ENCODE data around the gene MEP1A. TPM values are rescaled to one million over a fixed set of nuclear protein-coding genes. Genes with fewer than 3 reads are reported as not detected.

MEP1A gene
- total RNA-seq, 2 donors from 2014 or later: 38.0 to 207 TPM

GRCh38 chr6:46781478-46782378 is 11.5 kb upstream of the MEP1A start:
- H3K27me3 ChIP-seq: no peaks in the 10 kb centered on the region
- no peak overlapping the region for H3K4me3 ChIP-seq
- no peaks in the 10 kb centered on the region for H3K9me3 ChIP-seq
- no peak overlapping the region for H3K27ac ChIP-seq
- no peaks in the 10 kb centered on the region for H3K36me3 ChIP-seq
- intact Hi-C loops (cut with DNase I): loop anchor here (5.0 kb wide), 1 partner anchor 364 kb away; no protein-coding TSS in a partner anchor
- no peak overlapping the region for H3K9ac ChIP-seq (ENCODE audit: low read depth in 2 of 2, low read length in 2 of 2)
- peak; percentile 75 for DNase-seq
- TF ChIP-seq, protein P1, sequence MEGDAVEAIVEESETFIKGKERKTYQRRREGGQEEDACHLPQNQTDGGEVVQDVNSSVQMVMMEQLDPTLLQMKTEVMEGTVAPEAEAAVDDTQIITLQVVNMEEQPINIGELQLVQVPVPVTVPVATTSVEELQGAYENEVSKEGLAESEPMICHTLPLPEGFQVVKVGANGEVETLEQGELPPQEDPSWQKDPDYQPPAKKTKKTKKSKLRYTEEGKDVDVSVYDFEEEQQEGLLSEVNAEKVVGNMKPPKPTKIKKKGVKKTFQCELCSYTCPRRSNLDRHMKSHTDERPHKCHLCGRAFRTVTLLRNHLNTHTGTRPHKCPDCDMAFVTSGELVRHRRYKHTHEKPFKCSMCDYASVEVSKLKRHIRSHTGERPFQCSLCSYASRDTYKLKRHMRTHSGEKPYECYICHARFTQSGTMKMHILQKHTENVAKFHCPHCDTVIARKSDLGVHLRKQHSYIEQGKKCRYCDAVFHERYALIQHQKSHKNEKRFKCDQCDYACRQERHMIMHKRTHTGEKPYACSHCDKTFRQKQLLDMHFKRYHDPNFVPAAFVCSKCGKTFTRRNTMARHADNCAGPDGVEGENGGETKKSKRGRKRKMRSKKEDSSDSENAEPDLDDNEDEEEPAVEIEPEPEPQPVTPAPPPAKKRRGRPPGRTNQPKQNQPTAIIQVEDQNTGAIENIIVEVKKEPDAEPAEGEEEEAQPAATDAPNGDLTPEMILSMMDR (IDR thresholded peaks at IDR 0.05): peak; percentile 54
- H3K4me1 ChIP-seq: no peaks in the 10 kb centered on the region

DNA sequence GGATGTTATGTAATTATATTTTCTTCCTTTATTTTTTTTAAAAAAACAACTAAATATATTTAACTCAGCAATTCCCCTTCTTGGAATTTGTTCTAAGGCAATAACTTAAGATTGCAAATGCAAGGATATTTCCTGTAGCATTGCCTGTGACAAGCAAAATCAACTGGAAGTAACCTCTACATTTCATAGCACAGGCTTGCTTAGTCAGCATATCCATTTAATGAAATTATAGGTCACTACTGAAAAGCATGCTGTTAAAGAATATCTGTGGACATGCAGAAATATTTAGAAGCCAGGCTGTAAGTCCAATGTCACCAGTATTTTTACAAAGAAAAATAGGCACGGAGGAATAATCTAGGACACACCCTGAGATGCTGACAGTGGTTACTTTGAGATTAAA is 8.7 kb upstream of the MEP1A start:
- TF ChIP-seq, protein P1 (IDR thresholded peaks at IDR 0.05): no peak
- Histone ChIP-seq H3K27me3 (no peaks in the 10 kb centered on the region), H3K9ac (ENCODE audit: low read depth in 2 of 2, low read length in 2 of 2) (no peak overlapping the region), H3K4me1 (no peaks in the 10 kb centered on the region), H3K27ac (no peak overlapping the region), H3K36me3 (no peaks in the 10 kb centered on the region), H3K9me3 (no peaks in the 10 kb centered on the region), H3K4me3 (no peak overlapping the region)
- intact Hi-C loops (cut with DNase I): loop anchor here (5.0 kb wide), 1 partner anchor 367 kb away; no protein-coding TSS in a partner anchor
- no peak for DNase-seq

- H3K9me3 ChIP-seq: no peaks in the 10 kb centered on the region
- no peaks in the 10 kb centered on the region for H3K36me3 ChIP-seq
- H3K4me3 ChIP-seq: no peak overlapping the region
- no peak overlapping the region for H3K27ac ChIP-seq
- H3K27me3 ChIP-seq: no peaks in the 10 kb centered on the region
- TF ChIP-seq, protein P1 (IDR thresholded peaks at IDR 0.05): no peak
- H3K9ac ChIP-seq (ENCODE audit: low read depth in 2 of 2, low read length in 2 of 2): no peak overlapping the region
- H3K4me1 ChIP-seq: no peaks in the 10 kb centered on the region
- DNase-seq: no peak
- intact Hi-C loops (cut with DNase I): no loop called here
Measured at GRCh38 chr6:46787871-46788540, 5.2 kb upstream of the MEP1A start.

DNA sequence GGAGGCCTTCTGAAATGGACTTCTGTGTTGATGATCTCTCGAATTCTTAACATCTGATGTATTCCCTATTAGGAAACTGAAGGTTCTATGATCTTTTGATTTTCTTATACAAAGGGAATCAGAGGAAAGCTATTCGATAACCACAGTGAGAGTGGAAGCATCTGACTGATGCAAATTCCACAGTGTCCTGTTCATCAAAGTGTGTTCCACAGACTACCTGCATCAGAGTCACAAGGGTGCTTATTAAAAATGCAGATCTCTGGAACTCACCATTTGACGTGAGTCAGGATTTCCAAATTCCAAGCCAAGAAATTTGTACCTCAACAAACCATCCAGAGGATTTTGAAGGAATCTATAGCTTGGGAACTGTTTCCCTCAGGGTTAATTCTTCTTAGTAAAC is 4.4 kb upstream of the MEP1A start:
- Histone ChIP-seq H3K27me3 (no peaks in the 10 kb centered on the region), H3K4me3 (no peak overlapping the region), H3K4me1 (no peaks in the 10 kb centered on the region), H3K9ac (ENCODE audit: low read depth in 2 of 2, low read length in 2 of 2) (no peak overlapping the region), H3K36me3 (no peaks in the 10 kb centered on the region), H3K27ac (peak overlapping the region; percentile 73), H3K9me3 (no peaks in the 10 kb centered on the region)
- intact Hi-C loops (cut with DNase I): no loop called here
- TF ChIP-seq, protein P1 (IDR thresholded peaks at IDR 0.05): no peak
- DNase-seq: no peak

- H3K9ac ChIP-seq (ENCODE audit: low read depth in 2 of 2, low read length in 2 of 2): no peak overlapping the region
- no peaks in the 10 kb centered on the region for H3K36me3 ChIP-seq
- intact Hi-C loops (cut with DNase I): no loop called here
- H3K27ac ChIP-seq: peak overlapping the region; percentile 73
- TF ChIP-seq, protein P1 (IDR thresholded peaks at IDR 0.05): no peak
- H3K4me1 ChIP-seq: no peaks in the 10 kb centered on the region
- peak; percentile 46 for DNase-seq
- no peaks in the 10 kb centered on the region for H3K27me3 ChIP-seq
- H3K4me3 ChIP-seq: no peak overlapping the region
- H3K9me3 ChIP-seq: no peaks in the 10 kb centered on the region
Measured at GRCh38 chr6:46789434-46790354, 3.5 kb upstream of the MEP1A start.

Data from colonic mucosa (tissue), 4 donors.